A673 (cell line): ENCODE data around the gene FRAS1. TPM values are rescaled to one million over a fixed set of nuclear protein-coding genes. Genes with fewer than 3 reads are reported as not detected.

Experiments
- BruUV-seq: library from RNA; stranded (reverse); fragments of 400-500 nt; replicated peaks from 2 replicates; lab custom pipeline; 2021; lab: Mats Ljungman, UMichigan
- CTCF ChIA-PET: fragments of 300-600 bp; sonication (Branson Sonifier 250); formaldehyde crosslinking; loops from one replicate; lab custom pipeline; 2022; ENCODE audit warnings: antibody characterized with exemption; lab: Charles Lee
- POLR2A ChIA-PET: fragments of 300-600 bp; sonication (Branson Sonifier 250); formaldehyde crosslinking; loops from one replicate; lab custom pipeline; 2022; ENCODE audit warnings: antibody characterized with exemption; ENCODE audit not compliant: low non-redundant PET; lab: Charles Lee
- DNase-seq: peaks from one replicate; pipeline ENCODE4 v3.0.0-alpha.2; 2015; ENCODE audit warnings: low spot score
- H3K27ac ChIP-seq: fragments of 200-600 bp; sonication (generic); 2 replicates; pipeline ENCODE4 v1.5.1; 2016; ENCODE audit warnings: mixed run types, low read depth, mild to moderate bottlenecking, mixed read lengths, antibody characterized with exemption, low read length; ENCODE audit not compliant: poor library complexity, severe bottlenecking
- H3K27me3 ChIP-seq: fragments of 200-600 bp; sonication (generic); replicated peaks from 2 replicates; pipeline ENCODE4 v1.6.1; 2017; ENCODE audit warnings: mixed run types, low read depth, mild to moderate bottlenecking, mixed read lengths, antibody characterized with exemption, low read length; ENCODE audit not compliant: insufficient read depth, poor library complexity
- H3K36me3 ChIP-seq: fragments of 200-600 bp; sonication (generic); 2 replicates; pipeline ENCODE4 v1.6.1; 2016; ENCODE audit warnings: mixed run types, mild to moderate bottlenecking, mixed read lengths, antibody characterized with exemption, low read length; ENCODE audit not compliant: insufficient read depth, poor library complexity, severe bottlenecking
- H3K4me1 ChIP-seq: fragments of 200-600 bp; sonication (generic); 2 replicates; pipeline ENCODE4 v1.6.1; 2017; ENCODE audit warnings: mixed run types, mild to moderate bottlenecking, mixed read lengths, antibody characterized with exemption, low read length; ENCODE audit not compliant: insufficient read depth, poor library complexity, severe bottlenecking
- H3K4me3 ChIP-seq: fragments of 200-600 bp; sonication (generic); 2 replicates; pipeline ENCODE4 v1.5.1; 2016; ENCODE audit warnings: low read depth, mixed run types, mild to moderate bottlenecking, mixed read lengths, low read length; ENCODE audit not compliant: poor library complexity, severe bottlenecking
- H3K9me3 ChIP-seq: fragments of 200-600 bp; sonication (generic); 2 replicates; pipeline ENCODE4 v1.6.1; 2016; ENCODE audit warnings: mixed run types, low read depth, mild to moderate bottlenecking, mixed read lengths, antibody characterized with exemption, low read length; ENCODE audit not compliant: poor library complexity, severe bottlenecking
- CTCF ChIP-seq: fragments of 300-800, 200-600 bp; sonication (generic); conservative IDR thresholded peaks from 2 replicates; pipeline ENCODE4 v1.5.1; 2017; ENCODE audit warnings: low read depth, mild to moderate bottlenecking, antibody characterized with exemption, low read length, moderate library complexity, mixed read lengths
- EZH2 ChIP-seq: fragments of 200-600 bp; sonication (generic); IDR thresholded peaks from 2 replicates; pipeline ENCODE4 v1.6.1; 2017; ENCODE audit warnings: borderline replicate concordance, low read depth, mild to moderate bottlenecking, mixed read lengths, antibody characterized with exemption, low read length; ENCODE audit not compliant: poor library complexity, severe bottlenecking
- intact Hi-C: fragments of 100-400 bp; cut with micrococcal nuclease; formaldehyde crosslinking; loops from one replicate; pipeline ENCODE4 v1.10.0; 2022; ENCODE audit not compliant: unreplicated experiment
- total RNA-seq: library from RNA; stranded (reverse); gene quantifications from 2 replicates; pipeline ENCODE4 v1.2.3, GENCODE V29; 2021

The FRAS1 gene
- total RNA-seq, 1 experiment from 2014 or later: 0.06 TPM

GRCh38 chr4:78227411-78228057, 170.4 kb downstream of the FRAS1 start:
- CTCF ChIA-PET: no interaction called here
- BruUV-seq: no TSS peak
- H3K9me3 ChIP-seq: no peaks in the 10 kb centered on the region

GRCh38 chr4:78235800-78236199, 178.7 kb downstream of the FRAS1 start:
- no peak for DNase-seq
- no peak overlapping the region for H3K27ac ChIP-seq
- H3K9me3 ChIP-seq: no peaks in the 10 kb centered on the region
- no peaks in the 10 kb centered on the region for H3K36me3 ChIP-seq
- intact Hi-C loops: no loop called here
- ChIA-PET CTCF (no interaction called here), POLR2A (no interaction called here)
- no peaks in the 10 kb centered on the region for H3K27me3 ChIP-seq
- TF ChIP-seq CTCF: no peak
- TF ChIP-seq EZH2: no peak
- no peak overlapping the region for H3K4me3 ChIP-seq
- H3K4me1 ChIP-seq: no peaks in the 10 kb centered on the region
- no TSS peak for BruUV-seq

More at GRCh38 chr4:78227411-78228057, 170.4 kb downstream of the FRAS1 start:
- intact Hi-C loops: no loop called here
- no peak overlapping the region for H3K4me3 ChIP-seq
- no peaks in the 10 kb centered on the region for H3K27me3 ChIP-seq
- no peak for TF ChIP-seq EZH2
- TF ChIP-seq CTCF: no peak
- no peak overlapping the region for H3K27ac ChIP-seq
- POLR2A ChIA-PET: no interaction called here
- H3K36me3 ChIP-seq: no peaks in the 10 kb centered on the region
- no peak for DNase-seq
- no peaks in the 10 kb centered on the region for H3K4me1 ChIP-seq

GRCh38 chr4:78237360-78237759, 180.2 kb downstream of the FRAS1 start:
- Histone ChIP-seq H3K9me3 (no peaks in the 10 kb centered on the region), H3K4me1 (no peaks in the 10 kb centered on the region), H3K36me3 (no peaks in the 10 kb centered on the region), H3K27ac (no peak overlapping the region), H3K27me3 (no peaks in the 10 kb centered on the region), H3K4me3 (no peak overlapping the region)
- CTCF ChIA-PET: no interaction called here
- TF ChIP-seq EZH2: no peak
- TF ChIP-seq CTCF: no peak
- no TSS peak for BruUV-seq
- POLR2A ChIA-PET: no interaction called here
- no peak for DNase-seq
- intact Hi-C loops: no loop called here
